Activated effector memory CD4-positive, alpha-beta T cell treated with anti-CD3 and anti-CD28 coated beads, Interleukin-2, amount 50 U/mL, for 16 hours (primary cell): ENCODE measurements around the gene PFAS.

ENCODE experiments used
- DNase-seq: peaks from one replicate; pipeline ENCODE4 v3.0.0-alpha.2; 2020

The PFAS gene

GRCh38 chr17:8267480-8268147 lies 18.5 kb downstream of the PFAS start:
- DNase-seq = no peak

GRCh38 chr17:8268550-8269298 lies 19.6 kb downstream of the PFAS start:
- DNase-seq = no peak

GRCh38 chr17:8272421-8272820 lies 23.3 kb downstream of the PFAS start:
- no peak for DNase-seq

- no peak for DNase-seq
Observed at GRCh38 chr17:8273884-8274444, 24.9 kb downstream of the PFAS start.

GRCh38 chr17:8274816-8275215 lies 25.7 kb downstream of the PFAS start:
- no peak for DNase-seq

- no peak for DNase-seq
Observed at GRCh38 chr17:8275421-8276290, 26.6 kb downstream of the PFAS start.

GRCh38 chr17:8277317-8277716 lies 28.2 kb downstream of the PFAS start:
- DNase-seq = no peak

- no peak for DNase-seq
Observed at GRCh38 chr17:8282345-8282744, 33.3 kb downstream of the PFAS start.

GRCh38 chr17:8283356-8283755 lies 34.3 kb downstream of the PFAS start:
- no peak for DNase-seq

GRCh38 chr17:8284126-8284525 lies 35.0 kb downstream of the PFAS start:
- no peak for DNase-seq

GRCh38 chr17:8285270-8286181 lies 36.4 kb downstream of the PFAS start:
- DNase-seq = no peak

- DNase-seq = no peak
Observed at GRCh38 chr17:8287651-8288335, 38.7 kb downstream of the PFAS start.

GRCh38 chr17:8288336-8289102 lies 39.4 kb downstream of the PFAS start, which contains the start of gene RANGRF:
RANGRF (plus strand) TSS chr17:8288670; CDS start chr17:8288789, 119 bp downstream.
- DNase-seq = peak; percentile 94

GRCh38 chr17:8289103-8289397 lies 40.0 kb downstream of the PFAS start:
- DNase-seq = no peak

GRCh38 chr17:8290043-8290442 lies 41.0 kb downstream of the PFAS start:
- no peak for DNase-seq

GRCh38 chr17:8292639-8293395 lies 43.7 kb downstream of the PFAS start:
- DNase-seq = no peak

GRCh38 chr17:8294361-8294760 lies 45.3 kb downstream of the PFAS start:
- DNase-seq = no peak

- no peak for DNase-seq
Observed at GRCh38 chr17:8294814-8295316, 45.8 kb downstream of the PFAS start.

- no peak for DNase-seq
Observed at GRCh38 chr17:8300226-8300625, 51.1 kb downstream of the PFAS start.
